Measurements from ENCODE around the gene CDC25A. TPM values are rescaled to one million over a fixed set of nuclear protein-coding genes. Genes with fewer than 3 reads are reported as not detected.

CDC25A gene
- total RNA-seq, 3 donors from 2014 or later (not counting 1 experiment from before 2014, with no cell fraction given), result 0.56 to 1.3 (median 0.72) TPM

DNA sequence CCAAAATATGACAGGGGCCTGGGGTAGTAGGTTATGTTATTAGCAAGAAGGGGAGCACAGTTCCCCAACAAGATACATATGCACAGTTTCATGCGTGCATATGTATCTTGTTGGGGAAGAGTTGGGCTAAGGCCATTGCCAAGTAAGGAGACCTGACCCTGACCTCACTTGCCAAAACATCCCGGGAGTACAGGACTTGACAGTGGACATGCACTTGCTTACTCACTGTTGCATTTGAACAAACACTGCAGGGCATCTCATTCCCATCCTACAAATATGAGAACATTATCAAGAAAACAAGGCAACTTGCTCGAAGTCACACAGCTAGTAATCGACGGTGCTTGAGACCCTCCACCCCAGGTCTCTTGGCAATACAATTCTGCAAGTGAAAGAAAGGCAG is 30.3 kb upstream of the CDC25A start:
- intact Hi-C loops (cut with micrococcal nuclease), result no loop called here
- H3K4me3 Mint-ChIP-seq, result no peak overlapping the region
- H3K36me3 Mint-ChIP-seq, result no peaks in the 10 kb centered on the region
- DNase-seq (no peak), ATAC-seq (no peak)
- Histone ChIP-seq H3K9me3 (ENCODE audit: control insufficient read depth, insufficient read depth, low read length) (no peaks in the 10 kb centered on the region), H3K4me3 (ENCODE audit: low read length) (no peak overlapping the region), H3K4me1 (ENCODE audit: control insufficient read depth, insufficient read depth, low read length) (peaks cover 21% of the 10 kb centered on the region), H3K27me3 (ENCODE audit: control insufficient read depth, insufficient read depth, low read length) (no peaks in the 10 kb centered on the region), H3K27ac (ENCODE audit: low read length) (no peak overlapping the region), H3K36me3 (ENCODE audit: control insufficient read depth, insufficient read depth, low read length) (no peaks in the 10 kb centered on the region)
- peaks cover 0 to under 1% of the 10 kb centered on the region in 2 donors for H3K4me1 Mint-ChIP-seq
- no peak overlapping the region for H3K27ac Mint-ChIP-seq
- WGBS (ENCODE audit: insufficient coverage), result 94% methylated on average over 4 of the region's 5 CpGs
- H3K27me3 Mint-ChIP-seq (ENCODE audit: low read depth in 2 of 2), result no peaks in the 10 kb centered on the region
- TF ChIP-seq, protein P1, sequence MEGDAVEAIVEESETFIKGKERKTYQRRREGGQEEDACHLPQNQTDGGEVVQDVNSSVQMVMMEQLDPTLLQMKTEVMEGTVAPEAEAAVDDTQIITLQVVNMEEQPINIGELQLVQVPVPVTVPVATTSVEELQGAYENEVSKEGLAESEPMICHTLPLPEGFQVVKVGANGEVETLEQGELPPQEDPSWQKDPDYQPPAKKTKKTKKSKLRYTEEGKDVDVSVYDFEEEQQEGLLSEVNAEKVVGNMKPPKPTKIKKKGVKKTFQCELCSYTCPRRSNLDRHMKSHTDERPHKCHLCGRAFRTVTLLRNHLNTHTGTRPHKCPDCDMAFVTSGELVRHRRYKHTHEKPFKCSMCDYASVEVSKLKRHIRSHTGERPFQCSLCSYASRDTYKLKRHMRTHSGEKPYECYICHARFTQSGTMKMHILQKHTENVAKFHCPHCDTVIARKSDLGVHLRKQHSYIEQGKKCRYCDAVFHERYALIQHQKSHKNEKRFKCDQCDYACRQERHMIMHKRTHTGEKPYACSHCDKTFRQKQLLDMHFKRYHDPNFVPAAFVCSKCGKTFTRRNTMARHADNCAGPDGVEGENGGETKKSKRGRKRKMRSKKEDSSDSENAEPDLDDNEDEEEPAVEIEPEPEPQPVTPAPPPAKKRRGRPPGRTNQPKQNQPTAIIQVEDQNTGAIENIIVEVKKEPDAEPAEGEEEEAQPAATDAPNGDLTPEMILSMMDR (IDR thresholded peaks at IDR 0.05), result no peak
- H3K9me3 Mint-ChIP-seq, result no peaks in the 10 kb centered on the region

DNA sequence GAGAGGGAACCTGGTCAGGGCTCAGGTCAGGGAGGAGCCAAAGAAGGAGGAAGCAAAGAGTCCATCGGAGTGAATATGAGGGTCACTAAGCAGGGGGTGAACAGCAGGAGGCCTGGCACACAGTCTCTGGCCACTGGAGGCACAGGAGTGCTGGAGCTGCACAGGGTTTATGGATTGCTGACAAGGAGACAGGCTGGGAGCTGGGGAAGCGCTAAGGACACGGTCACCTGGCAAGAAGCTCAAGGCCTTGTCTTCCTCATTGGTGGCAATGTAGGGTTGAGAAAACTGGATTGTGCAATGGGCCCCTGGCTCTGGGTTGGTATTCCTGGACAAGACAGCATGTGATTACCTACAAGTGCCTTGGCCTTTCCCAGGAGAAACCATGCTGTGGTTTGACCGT is 29.2 kb upstream of the CDC25A start:
- no peaks in the 10 kb centered on the region for H3K36me3 Mint-ChIP-seq
- ATAC-seq (no peak), DNase-seq (no peak)
- H3K4me3 Mint-ChIP-seq, result no peak overlapping the region
- Histone ChIP-seq H3K27ac (ENCODE audit: low read length) (no peak overlapping the region), H3K36me3 (ENCODE audit: control insufficient read depth, insufficient read depth, low read length) (no peaks in the 10 kb centered on the region), H3K4me3 (ENCODE audit: low read length) (no peak overlapping the region), H3K9me3 (ENCODE audit: control insufficient read depth, insufficient read depth, low read length) (no peaks in the 10 kb centered on the region), H3K27me3 (ENCODE audit: control insufficient read depth, insufficient read depth, low read length) (no peaks in the 10 kb centered on the region), H3K4me1 (ENCODE audit: control insufficient read depth, insufficient read depth, low read length) (peaks cover 11% of the 10 kb centered on the region)
- H3K4me1 Mint-ChIP-seq, result no peaks in the 10 kb centered on the region
- H3K9me3 Mint-ChIP-seq, result no peaks in the 10 kb centered on the region
- H3K27me3 Mint-ChIP-seq (ENCODE audit: low read depth in 2 of 2), result no peaks in the 10 kb centered on the region
- 90% methylated on average over 4 of the region's 4 CpGs for WGBS (ENCODE audit: insufficient coverage)
- intact Hi-C loops (cut with micrococcal nuclease), result no loop called here
- TF ChIP-seq, protein P1 (IDR thresholded peaks at IDR 0.05), result no peak
- no peak overlapping the region for H3K27ac Mint-ChIP-seq

DNA sequence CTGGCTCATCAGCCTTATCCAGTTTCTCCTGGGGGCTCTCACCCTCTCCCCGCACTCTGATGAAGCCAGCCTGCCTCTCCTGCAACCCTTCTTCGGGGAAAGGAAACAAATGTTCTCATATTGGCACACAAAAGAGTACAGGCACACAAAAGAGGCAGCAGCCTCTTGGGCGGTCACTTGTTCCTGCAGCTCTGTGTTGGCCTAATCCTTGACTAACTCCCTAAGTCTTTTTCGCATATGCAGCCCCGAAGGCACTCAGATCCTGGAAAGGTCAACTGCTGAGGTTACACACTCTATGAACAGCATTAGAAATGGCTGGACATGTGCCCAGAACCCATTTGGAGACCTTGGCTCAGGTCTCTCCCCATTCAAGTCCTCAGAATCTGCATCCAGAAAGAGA is 27.7 kb upstream of the CDC25A start:
- Histone ChIP-seq H3K9me3 (ENCODE audit: control insufficient read depth, insufficient read depth, low read length) (no peaks in the 10 kb centered on the region), H3K4me1 (ENCODE audit: control insufficient read depth, insufficient read depth, low read length) (no peaks in the 10 kb centered on the region), H3K4me3 (ENCODE audit: low read length) (no peak overlapping the region), H3K27me3 (ENCODE audit: control insufficient read depth, insufficient read depth, low read length) (no peaks in the 10 kb centered on the region), H3K27ac (ENCODE audit: low read length) (no peak overlapping the region), H3K36me3 (ENCODE audit: control insufficient read depth, insufficient read depth, low read length) (no peaks in the 10 kb centered on the region)
- H3K9me3 Mint-ChIP-seq, result no peaks in the 10 kb centered on the region
- H3K4me1 Mint-ChIP-seq, result no peaks in the 10 kb centered on the region
- no peak for DNase-seq
- no peaks in the 10 kb centered on the region for H3K36me3 Mint-ChIP-seq
- whole genome bisulfite sequencing (ENCODE audit: insufficient coverage), result 90% methylated on average over 5 of the region's 5 CpGs
- TF ChIP-seq, protein P1 (IDR thresholded peaks at IDR 0.05), result no peak
- no peaks in the 10 kb centered on the region for H3K27me3 Mint-ChIP-seq (ENCODE audit: low read depth in 2 of 2)
- no peak for ATAC-seq
- intact Hi-C loops (cut with micrococcal nuclease), result no loop called here
- H3K27ac Mint-ChIP-seq, result no peak overlapping the region
- no peak overlapping the region for H3K4me3 Mint-ChIP-seq

GRCh38 chr3:48215466-48215865 is 27.2 kb upstream of the CDC25A start:
- Histone ChIP-seq H3K27ac (ENCODE audit: low read length) (no peak overlapping the region), H3K36me3 (ENCODE audit: control insufficient read depth, insufficient read depth, low read length) (no peaks in the 10 kb centered on the region), H3K9me3 (ENCODE audit: control insufficient read depth, insufficient read depth, low read length) (no peaks in the 10 kb centered on the region), H3K4me3 (ENCODE audit: low read length) (no peak overlapping the region), H3K27me3 (ENCODE audit: control insufficient read depth, insufficient read depth, low read length) (no peaks in the 10 kb centered on the region), H3K4me1 (ENCODE audit: control insufficient read depth, insufficient read depth, low read length) (no peaks in the 10 kb centered on the region)
- DNase-seq (no peak), ATAC-seq (no peak)
- H3K27me3 Mint-ChIP-seq (ENCODE audit: low read depth in 2 of 2), result no peaks in the 10 kb centered on the region
- H3K4me3 Mint-ChIP-seq, result no peak overlapping the region
- 81% methylated on average over 3 of the region's 4 CpGs for WGBS (ENCODE audit: insufficient coverage)
- H3K36me3 Mint-ChIP-seq, result no peaks in the 10 kb centered on the region
- no peak overlapping the region for H3K27ac Mint-ChIP-seq
- intact Hi-C loops (cut with micrococcal nuclease), result no loop called here
- H3K9me3 Mint-ChIP-seq, result no peaks in the 10 kb centered on the region
- TF ChIP-seq, protein P1 (IDR thresholded peaks at IDR 0.05), result no peak
- no peaks in the 10 kb centered on the region for H3K4me1 Mint-ChIP-seq

Data from natural killer cell (primary cell).